WTC11 (cell line): ENCODE measurements around the gene ARID3B. TPM values are rescaled to one million over a fixed set of nuclear protein-coding genes. Genes with fewer than 3 reads are reported as not detected.

Experiments
- ATAC-seq: fragments of 200-7000 bp; cut with Tn5 transposase; 2 replicates; pipeline ENCODE4 v1.10.0; 2021; ENCODE audit warnings: mild to moderate bottlenecking, moderate library complexity
- CTCF ChIA-PET: fragments of 300-600 bp; sonication (Branson Sonifier 250); formaldehyde crosslinking; loops from one replicate; lab custom pipeline; 2021; ENCODE audit warnings: antibody characterized with exemption; lab: Charles Lee
- POLR2A ChIA-PET: fragments of 350-600 bp; sonication (Branson Sonifier 250); formaldehyde crosslinking; loops from one replicate; lab custom pipeline; 2021; ENCODE audit warnings: antibody characterized with exemption; lab: Charles Lee
- DNase-seq: peaks from one replicate; pipeline ENCODE4 v3.0.0; 2021; ENCODE audit warnings: low spot score
- H3K27ac Mint-ChIP-seq: 2 replicates; pipeline ENCODE4 v1.8.0; 2021; ENCODE audit warnings: mixed read lengths
- H3K27me3 Mint-ChIP-seq: 2 replicates; pipeline ENCODE4 v1.8.0; 2021; ENCODE audit warnings: low read depth, mild to moderate bottlenecking, moderate library complexity, mixed read lengths
- H3K36me3 Mint-ChIP-seq: 2 replicates; pipeline ENCODE4 v1.8.0; 2021; ENCODE audit warnings: mixed read lengths
- H3K4me1 Mint-ChIP-seq: 2 replicates; pipeline ENCODE4 v1.8.0; 2022; ENCODE audit warnings: mixed read lengths
- H3K4me3 Mint-ChIP-seq: 2 replicates; pipeline ENCODE4 v1.8.0; 2021; ENCODE audit warnings: mild to moderate bottlenecking, moderate library complexity, mixed read lengths
- H3K9me3 Mint-ChIP-seq: 2 replicates; pipeline ENCODE4 v1.8.0; 2021; ENCODE audit warnings: mixed read lengths
- ATF6 ChIP-seq: sonication (generic); formaldehyde crosslinking; IDR thresholded peaks from 2 replicates; pipeline ENCODE4 v1.8.1; 2023; ENCODE audit warnings: mild to moderate bottlenecking, missing genetic modification reagents
- CREB1 ChIP-seq: sonication (generic); formaldehyde crosslinking; IDR thresholded peaks from 2 replicates; pipeline ENCODE4 v1.8.0; 2023; ENCODE audit warnings: mild to moderate bottlenecking, missing genetic modification reagents
- ETV6 ChIP-seq: sonication (generic); formaldehyde crosslinking; IDR thresholded peaks from 2 replicates; pipeline ENCODE4 v1.8.1; 2022; ENCODE audit warnings: mild to moderate bottlenecking, missing genetic modification reagents
- HMGXB4 ChIP-seq: sonication (generic); formaldehyde crosslinking; IDR thresholded peaks from 2 replicates; pipeline ENCODE4 v1.8.1; 2023; ENCODE audit warnings: mild to moderate bottlenecking, moderate library complexity, missing genetic modification reagents
- IRF2 ChIP-seq: sonication (generic); formaldehyde crosslinking; IDR thresholded peaks from 2 replicates; pipeline ENCODE4 v1.8.0; 2022; ENCODE audit warnings: low read depth, missing genetic modification reagents, borderline replicate concordance
- JAZF1 ChIP-seq: fragments of 250-450 bp; sonication (Bioruptor Pico); IDR thresholded peaks from 2 replicates; pipeline ENCODE4 v1.9.0; 2021; ENCODE audit warnings: moderate library complexity, mild to moderate bottlenecking, inconsistent platforms
- MYBL2 ChIP-seq: sonication (generic); formaldehyde crosslinking; IDR thresholded peaks from 2 replicates; pipeline ENCODE4 v1.8.1; 2023; ENCODE audit warnings: mild to moderate bottlenecking, moderate library complexity, missing genetic modification reagents
- NFE2L1 ChIP-seq: sonication (generic); formaldehyde crosslinking; IDR thresholded peaks from 2 replicates; pipeline ENCODE4 v1.8.1; 2023; ENCODE audit warnings: missing genetic modification reagents
- SMAD3 ChIP-seq: sonication (generic); formaldehyde crosslinking; IDR thresholded peaks from 2 replicates; pipeline ENCODE4 v1.8.0; 2022; ENCODE audit warnings: missing genetic modification reagents, mild to moderate bottlenecking, borderline replicate concordance
- ZNF281 ChIP-seq: sonication (generic); formaldehyde crosslinking; IDR thresholded peaks from 2 replicates; pipeline ENCODE4 v1.8.0; 2023; ENCODE audit warnings: mild to moderate bottlenecking, missing genetic modification reagents
- ZNF317 ChIP-seq: sonication (generic); formaldehyde crosslinking; IDR thresholded peaks from 2 replicates; pipeline ENCODE4 v1.8.1; 2023; ENCODE audit warnings: low read depth, mild to moderate bottlenecking, moderate library complexity, missing genetic modification reagents, borderline replicate concordance
- ZNF416 ChIP-seq: fragments of 250-450 bp; sonication (Bioruptor Pico); IDR thresholded peaks from 2 replicates; pipeline ENCODE4 v1.9.0; 2021; ENCODE audit warnings: mild to moderate bottlenecking, inconsistent platforms
- ZNF671 ChIP-seq: fragments of 250-450 bp; sonication (Bioruptor Pico); IDR thresholded peaks from 2 replicates; pipeline ENCODE4 v1.8.0; 2021; ENCODE audit warnings: mild to moderate bottlenecking
- total RNA-seq: library from RNA; stranded (reverse); gene quantifications from 3 replicates; pipeline ENCODE4 v1.2.3, GENCODE V29; 2021
- TF ChIP-seq, protein P1 (sequence below): fragments of 250-450 bp; sonication (Bioruptor Pico); IDR thresholded peaks from 2 replicates; pipeline ENCODE4 v1.9.0; 2021; ENCODE audit warnings: moderate library complexity, mild to moderate bottlenecking, inconsistent platforms, borderline replicate concordance
- TF ChIP-seq, protein P2 (sequence below): sonication (generic); formaldehyde crosslinking; IDR thresholded peaks from 2 replicates; pipeline ENCODE4 v1.8.0; 2023; ENCODE audit warnings: missing genetic modification reagents
- TF ChIP-seq, protein P3 (sequence below): sonication (generic); formaldehyde crosslinking; IDR thresholded peaks from 2 replicates; pipeline ENCODE4 v1.8.1; 2023; ENCODE audit warnings: mild to moderate bottlenecking, missing genetic modification reagents, moderate library complexity
- TF ChIP-seq, protein P4 (sequence below): sonication (generic); formaldehyde crosslinking; IDR thresholded peaks from 2 replicates; pipeline ENCODE4 v1.8.1; 2022; ENCODE audit warnings: mild to moderate bottlenecking, missing genetic modification reagents, moderate library complexity, borderline replicate concordance

The ARID3B gene
- total RNA-seq, 1 experiment from 2014 or later, result 133 TPM

DNA sequence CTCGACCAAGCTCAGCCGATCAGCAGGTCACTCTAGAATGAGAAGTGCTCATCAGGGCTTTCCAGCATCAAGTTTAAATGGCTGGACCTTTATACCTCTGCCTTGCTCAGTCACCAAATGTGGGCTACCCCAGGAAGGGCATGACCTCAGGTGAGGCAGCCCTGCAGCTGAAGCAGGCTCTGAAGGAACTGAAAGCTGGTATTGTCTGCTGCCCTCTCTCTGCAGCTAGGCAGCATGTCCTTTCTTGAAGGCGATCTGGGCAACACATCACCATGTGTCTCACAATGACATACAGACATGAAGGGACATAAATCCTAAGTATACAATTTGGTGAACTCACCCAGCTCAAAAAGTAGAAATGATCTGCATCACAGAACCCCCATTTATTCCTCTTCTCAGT is 38.7 kb upstream of the ARID3B start:
- no peak for DNase-seq

More for the DNA sequence above, 38.7 kb upstream of the ARID3B start:
- Mint-ChIP-seq H3K9me3 (peaks cover 3% of the 10 kb centered on the region; the same call in 1 of the 2 replicates), H3K36me3 (peaks cover 16% of the 10 kb centered on the region), H3K4me1 (peaks cover 4% of the 10 kb centered on the region), H3K4me3 (no peak overlapping the region), H3K27ac (peak overlapping the region; percentile 11), H3K27me3 (no peaks in the 10 kb centered on the region)
- CTCF ChIA-PET, result interaction anchor here (1.2 kb wide), 1 partner anchor 19 kb away, joined by 4 read pairs; no protein-coding TSS in a partner anchor
- TF ChIP-seq, protein P1, sequence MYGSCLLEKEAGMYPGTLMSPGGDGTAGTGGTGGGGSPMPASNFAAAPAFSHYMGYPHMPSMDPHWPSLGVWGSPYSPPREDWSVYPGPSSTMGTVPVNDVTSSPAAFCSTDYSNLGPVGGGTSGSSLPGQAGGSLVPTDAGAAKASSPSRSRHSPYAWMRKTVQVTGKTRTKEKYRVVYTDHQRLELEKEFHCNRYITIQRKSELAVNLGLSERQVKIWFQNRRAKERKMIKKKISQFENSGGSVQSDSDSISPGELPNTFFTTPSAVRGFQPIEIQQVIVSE (CRISPR knock-in tag), result no peak
- no peak for TF ChIP-seq NFE2L1
- no peak for TF ChIP-seq ZNF671 (CRISPR knock-in tag)
- TF ChIP-seq SMAD3 (CRISPR knock-in tag), result no peak
- TF ChIP-seq ETV6 (CRISPR knock-in tag), result no peak
- TF ChIP-seq ZNF317 (CRISPR knock-in tag), result no peak
- TF ChIP-seq, protein P2, sequence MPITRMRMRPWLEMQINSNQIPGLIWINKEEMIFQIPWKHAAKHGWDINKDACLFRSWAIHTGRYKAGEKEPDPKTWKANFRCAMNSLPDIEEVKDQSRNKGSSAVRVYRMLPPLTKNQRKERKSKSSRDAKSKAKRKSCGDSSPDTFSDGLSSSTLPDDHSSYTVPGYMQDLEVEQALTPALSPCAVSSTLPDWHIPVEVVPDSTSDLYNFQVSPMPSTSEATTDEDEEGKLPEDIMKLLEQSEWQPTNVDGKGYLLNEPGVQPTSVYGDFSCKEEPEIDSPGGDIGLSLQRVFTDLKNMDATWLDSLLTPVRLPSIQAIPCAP (CRISPR knock-in tag), result no peak
- TF ChIP-seq ATF6, result no peak
- no peak for TF ChIP-seq ZNF416 (CRISPR knock-in tag)
- no peak for TF ChIP-seq IRF2 (CRISPR knock-in tag)
- TF ChIP-seq, protein P3, sequence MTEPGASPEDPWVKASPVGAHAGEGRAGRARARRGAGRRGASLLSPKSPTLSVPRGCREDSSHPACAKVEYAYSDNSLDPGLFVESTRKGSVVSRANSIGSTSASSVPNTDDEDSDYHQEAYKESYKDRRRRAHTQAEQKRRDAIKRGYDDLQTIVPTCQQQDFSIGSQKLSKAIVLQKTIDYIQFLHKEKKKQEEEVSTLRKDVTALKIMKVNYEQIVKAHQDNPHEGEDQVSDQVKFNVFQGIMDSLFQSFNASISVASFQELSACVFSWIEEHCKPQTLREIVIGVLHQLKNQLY (CRISPR knock-in tag), result no peak
- TF ChIP-seq HMGXB4 (CRISPR knock-in tag), result no peak
- no peak for TF ChIP-seq MYBL2 (CRISPR knock-in tag)
- no peak for TF ChIP-seq ZNF281 (CRISPR knock-in tag)
- TF ChIP-seq JAZF1 (CRISPR knock-in tag), result no peak
- TF ChIP-seq CREB1 (CRISPR knock-in tag), result no peak
- TF ChIP-seq, protein P4, sequence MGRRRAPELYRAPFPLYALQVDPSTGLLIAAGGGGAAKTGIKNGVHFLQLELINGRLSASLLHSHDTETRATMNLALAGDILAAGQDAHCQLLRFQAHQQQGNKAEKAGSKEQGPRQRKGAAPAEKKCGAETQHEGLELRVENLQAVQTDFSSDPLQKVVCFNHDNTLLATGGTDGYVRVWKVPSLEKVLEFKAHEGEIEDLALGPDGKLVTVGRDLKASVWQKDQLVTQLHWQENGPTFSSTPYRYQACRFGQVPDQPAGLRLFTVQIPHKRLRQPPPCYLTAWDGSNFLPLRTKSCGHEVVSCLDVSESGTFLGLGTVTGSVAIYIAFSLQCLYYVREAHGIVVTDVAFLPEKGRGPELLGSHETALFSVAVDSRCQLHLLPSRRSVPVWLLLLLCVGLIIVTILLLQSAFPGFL, result no peak
- POLR2A ChIA-PET, result no interaction called here
- ATAC-seq, result peak; percentile 43; the same call in 1 of the 2 replicates
